ENCODE measurements around the gene AP3M1. TPM values are rescaled to one million over a fixed set of nuclear protein-coding genes. Genes with fewer than 3 reads are reported as not detected.
A peak's percentile ranks its signal among the peaks of the same experiment; 100 is the strongest.

AP3M1 gene
- 35.8 and 37.7 TPM in 2 replicates for total RNA-seq

- peak within 1 kb of the TSS; percentile 99 for H3K27ac ChIP-seq (ENCODE audit: low read depth, low read length)
- H3K4me2 ChIP-seq (ENCODE audit: insufficient read depth, low read length), result peak within 1 kb of the TSS; percentile 92
- H2AFZ ChIP-seq (ENCODE audit: low read length), result peak within 1 kb of the TSS; percentile 96
- no peaks in the 10 kb centered on the region for H3K27me3 ChIP-seq (ENCODE audit: insufficient read depth, low read length)
- no peaks in the 10 kb centered on the region for H3K36me3 ChIP-seq (ENCODE audit: insufficient read depth, low read length)
- peak within 1 kb of the TSS; percentile 98 for H3K4me3 ChIP-seq (ENCODE audit: insufficient read depth, low read length)
- peaks cover 23% of the 10 kb centered on the region for H3K4me1 ChIP-seq (ENCODE audit: insufficient read depth, low read length)
- peaks cover 56% of the 10 kb centered on the region for H3K79me2 ChIP-seq (ENCODE audit: insufficient read depth, low read length)
- peaks cover 23% of the 10 kb centered on the region for H4K20me1 ChIP-seq (ENCODE audit: insufficient read depth, low read length)
- no peaks in the 10 kb centered on the region for H3K9me3 ChIP-seq (ENCODE audit: low read depth, low read length)
- peak; percentile 94 for DNase-seq (ENCODE audit: insufficient read length, low spot score, missing footprints)
- TF ChIP-seq CTCF (IDR thresholded peaks at IDR 0.05; ENCODE audit: extremely low read depth, low read depth, low read length), result no peak
Observed at GRCh38 chr10:74150204-74150989, at the start of gene AP3M1. AP3M1 (minus strand) TSS chr10:74150828; CDS start chr10:74138379, 12,449 bp downstream.

- H3K4me1 ChIP-seq (ENCODE audit: insufficient read depth, low read length), result peaks cover 14% of the 10 kb centered on the region
- no peak overlapping the region for H3K4me3 ChIP-seq (ENCODE audit: insufficient read depth, low read length)
- peaks cover 31% of the 10 kb centered on the region for H4K20me1 ChIP-seq (ENCODE audit: insufficient read depth, low read length)
- DNase-seq (ENCODE audit: insufficient read length, low spot score, missing footprints), result no peak
- no peaks in the 10 kb centered on the region for H3K36me3 ChIP-seq (ENCODE audit: insufficient read depth, low read length)
- no peak overlapping the region for H3K4me2 ChIP-seq (ENCODE audit: insufficient read depth, low read length)
- H3K27me3 ChIP-seq (ENCODE audit: insufficient read depth, low read length), result no peaks in the 10 kb centered on the region
- H3K9me3 ChIP-seq (ENCODE audit: low read depth, low read length), result no peaks in the 10 kb centered on the region
- TF ChIP-seq CTCF (IDR thresholded peaks at IDR 0.05; ENCODE audit: extremely low read depth, low read depth, low read length), result no peak
- H2AFZ ChIP-seq (ENCODE audit: low read length), result no peak overlapping the region
- peaks cover 49% of the 10 kb centered on the region for H3K79me2 ChIP-seq (ENCODE audit: insufficient read depth, low read length)
- no peak overlapping the region for H3K27ac ChIP-seq (ENCODE audit: low read depth, low read length)
Observed at GRCh38 chr10:74199315-74199714, 48.7 kb upstream of the AP3M1 start.

GRCh38 chr10:74194999-74195398 is 44.4 kb upstream of the AP3M1 start:
- Histone ChIP-seq H3K27ac (ENCODE audit: low read depth, low read length) (peak overlapping the region; percentile 43), H3K79me2 (ENCODE audit: insufficient read depth, low read length) (peaks cover 68% of the 10 kb centered on the region), H3K4me1 (ENCODE audit: insufficient read depth, low read length) (peaks cover 34% of the 10 kb centered on the region), H3K4me2 (ENCODE audit: insufficient read depth, low read length) (peak overlapping the region; percentile 47), H3K36me3 (ENCODE audit: insufficient read depth, low read length) (no peaks in the 10 kb centered on the region), H2AFZ (ENCODE audit: low read length) (no peak overlapping the region), H3K4me3 (ENCODE audit: insufficient read depth, low read length) (no peak overlapping the region), H4K20me1 (ENCODE audit: insufficient read depth, low read length) (peaks cover 34% of the 10 kb centered on the region), H3K27me3 (ENCODE audit: insufficient read depth, low read length) (no peaks in the 10 kb centered on the region), H3K9me3 (ENCODE audit: low read depth, low read length) (no peaks in the 10 kb centered on the region)
- no peak for DNase-seq (ENCODE audit: insufficient read length, low spot score, missing footprints)
- TF ChIP-seq CTCF (IDR thresholded peaks at IDR 0.05; ENCODE audit: extremely low read depth, low read depth, low read length), result no peak

- no peaks in the 10 kb centered on the region for H3K27me3 ChIP-seq (ENCODE audit: insufficient read depth, low read length)
- H3K4me3 ChIP-seq (ENCODE audit: insufficient read depth, low read length), result no peak overlapping the region
- peak overlapping the region; percentile 43 for H3K27ac ChIP-seq (ENCODE audit: low read depth, low read length)
- H3K4me2 ChIP-seq (ENCODE audit: insufficient read depth, low read length), result peak overlapping the region; percentile 47
- peak; percentile 85 for DNase-seq (ENCODE audit: insufficient read length, low spot score, missing footprints)
- H2AFZ ChIP-seq (ENCODE audit: low read length), result no peak overlapping the region
- H3K4me1 ChIP-seq (ENCODE audit: insufficient read depth, low read length), result peaks cover 36% of the 10 kb centered on the region
- H3K9me3 ChIP-seq (ENCODE audit: low read depth, low read length), result no peaks in the 10 kb centered on the region
- H3K36me3 ChIP-seq (ENCODE audit: insufficient read depth, low read length), result no peaks in the 10 kb centered on the region
- peaks cover 65% of the 10 kb centered on the region for H3K79me2 ChIP-seq (ENCODE audit: insufficient read depth, low read length)
- TF ChIP-seq CTCF (IDR thresholded peaks at IDR 0.05; ENCODE audit: extremely low read depth, low read depth, low read length), result no peak
- peaks cover 31% of the 10 kb centered on the region for H4K20me1 ChIP-seq (ENCODE audit: insufficient read depth, low read length)
Observed at GRCh38 chr10:74194545-74194944, 43.9 kb upstream of the AP3M1 start.
